Measurements from ENCODE around the gene CCDC3.
A peak's percentile ranks its signal among the peaks of the same experiment; 100 is the strongest.

The CCDC3 gene

DNA sequence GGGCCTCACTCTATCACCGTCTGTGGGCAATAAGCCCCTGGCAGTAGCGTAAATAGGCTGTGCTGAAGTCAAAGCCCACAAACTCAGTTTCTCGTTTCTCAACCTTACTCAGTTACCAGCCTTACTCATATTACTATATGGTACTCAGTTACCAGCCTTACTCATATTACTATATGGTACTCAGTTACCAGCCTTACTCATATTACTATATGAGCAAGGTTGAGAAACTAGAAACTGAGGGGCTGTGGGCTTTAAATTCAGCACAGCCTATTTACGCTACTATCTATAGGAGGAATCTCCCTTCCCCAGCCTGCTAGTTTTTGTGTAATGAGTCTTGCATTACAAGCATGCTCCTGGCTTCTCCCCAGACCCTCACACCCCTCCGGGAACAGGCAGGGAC lies 35.4 kb downstream of the CCDC3 start:
- no peak for DNase-seq (ENCODE audit: low read depth)
- TF ChIP-seq, protein P1, sequence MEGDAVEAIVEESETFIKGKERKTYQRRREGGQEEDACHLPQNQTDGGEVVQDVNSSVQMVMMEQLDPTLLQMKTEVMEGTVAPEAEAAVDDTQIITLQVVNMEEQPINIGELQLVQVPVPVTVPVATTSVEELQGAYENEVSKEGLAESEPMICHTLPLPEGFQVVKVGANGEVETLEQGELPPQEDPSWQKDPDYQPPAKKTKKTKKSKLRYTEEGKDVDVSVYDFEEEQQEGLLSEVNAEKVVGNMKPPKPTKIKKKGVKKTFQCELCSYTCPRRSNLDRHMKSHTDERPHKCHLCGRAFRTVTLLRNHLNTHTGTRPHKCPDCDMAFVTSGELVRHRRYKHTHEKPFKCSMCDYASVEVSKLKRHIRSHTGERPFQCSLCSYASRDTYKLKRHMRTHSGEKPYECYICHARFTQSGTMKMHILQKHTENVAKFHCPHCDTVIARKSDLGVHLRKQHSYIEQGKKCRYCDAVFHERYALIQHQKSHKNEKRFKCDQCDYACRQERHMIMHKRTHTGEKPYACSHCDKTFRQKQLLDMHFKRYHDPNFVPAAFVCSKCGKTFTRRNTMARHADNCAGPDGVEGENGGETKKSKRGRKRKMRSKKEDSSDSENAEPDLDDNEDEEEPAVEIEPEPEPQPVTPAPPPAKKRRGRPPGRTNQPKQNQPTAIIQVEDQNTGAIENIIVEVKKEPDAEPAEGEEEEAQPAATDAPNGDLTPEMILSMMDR (IDR thresholded peaks at IDR 0.05; ENCODE audit: low read length, missing control alignments) = no peak
- H3K4me3 ChIP-seq (replicated peaks; ENCODE audit: low read depth, low read length) = no peak overlapping the region

DNA sequence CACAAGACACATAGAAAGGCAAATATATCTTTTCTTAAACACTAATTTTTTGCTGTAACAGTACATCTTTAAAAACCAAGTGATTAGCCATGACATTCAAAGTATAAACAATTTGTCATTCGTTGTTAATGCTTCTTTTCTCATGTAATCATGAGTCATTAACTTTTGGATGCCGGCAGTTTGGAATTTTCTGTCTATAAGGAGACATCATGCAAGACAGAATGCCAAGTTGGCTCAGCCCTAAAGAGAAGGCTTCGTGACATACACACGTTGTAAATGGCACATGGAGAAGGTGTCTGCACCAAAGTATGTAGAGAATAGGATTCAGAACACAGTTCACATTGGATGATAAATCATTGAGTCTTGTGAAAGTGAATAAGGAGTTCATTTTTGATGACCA lies 35.9 kb downstream of the CCDC3 start:
- DNase-seq (ENCODE audit: low read depth) = peak; percentile 13
- TF ChIP-seq, protein P1 (IDR thresholded peaks at IDR 0.05; ENCODE audit: low read length, missing control alignments) = no peak
- no peak overlapping the region for H3K4me3 ChIP-seq (replicated peaks; ENCODE audit: low read depth, low read length)

DNA sequence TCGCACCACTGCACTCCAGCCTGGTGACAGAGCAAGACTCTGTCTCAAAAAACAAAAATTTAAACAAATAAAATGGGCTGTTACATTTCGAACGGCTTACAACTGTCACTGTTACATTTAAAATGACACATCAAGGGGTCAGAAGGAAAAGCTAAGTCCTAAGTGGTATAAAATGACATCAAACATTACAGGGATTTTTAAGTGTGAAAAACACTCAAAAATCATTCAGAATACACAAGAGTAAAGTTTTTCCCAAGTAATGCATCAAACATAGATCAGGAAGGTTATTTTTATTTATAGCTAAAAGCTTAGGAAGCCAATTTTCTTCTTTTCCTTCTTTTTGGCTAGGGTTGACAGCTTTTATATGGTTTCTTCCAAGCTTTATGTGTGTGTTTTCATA lies 39.0 kb downstream of the CCDC3 start:
- no peak for DNase-seq (ENCODE audit: low read depth)
- no peak overlapping the region for H3K4me3 ChIP-seq (replicated peaks; ENCODE audit: low read depth, low read length)
- TF ChIP-seq, protein P1 (IDR thresholded peaks at IDR 0.05; ENCODE audit: low read length, missing control alignments) = no peak

DNA sequence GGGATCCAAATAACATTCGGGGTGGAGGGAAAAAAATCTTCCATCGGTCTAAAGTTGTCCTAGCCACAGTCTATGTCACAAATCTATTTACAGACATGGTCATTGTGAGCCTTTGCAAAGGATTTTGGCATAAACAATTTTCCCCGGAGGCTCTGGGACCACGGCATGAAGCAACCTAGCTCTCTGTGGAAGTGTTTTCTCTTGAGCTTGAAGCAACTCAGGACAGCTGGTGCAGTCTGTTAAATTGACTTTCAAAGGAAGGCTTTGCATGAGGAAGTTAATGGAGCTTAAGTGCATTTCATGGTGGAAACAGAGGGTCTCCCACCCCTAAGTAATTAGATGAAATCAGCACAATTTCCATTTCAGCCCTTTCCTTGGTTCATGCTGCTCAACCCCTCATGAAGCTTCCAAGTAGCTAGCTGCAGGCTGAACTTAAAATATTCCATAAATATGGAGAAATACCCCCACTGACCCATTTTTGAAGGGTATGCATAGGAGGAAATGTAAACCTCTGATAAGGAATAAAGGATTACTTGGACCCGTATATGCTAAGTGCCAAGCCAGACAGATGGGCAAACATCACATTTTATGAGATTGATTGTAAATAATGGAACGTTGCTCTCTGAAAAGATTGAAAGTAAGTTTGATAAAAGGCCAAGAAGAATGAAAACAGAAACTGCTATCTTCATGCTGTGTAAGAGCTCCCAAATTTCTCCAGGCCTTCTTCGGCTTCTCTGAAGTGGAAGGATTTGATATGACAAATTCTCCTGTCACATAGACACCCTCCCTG lies 39.9 kb downstream of the CCDC3 start:
- no peak for DNase-seq (ENCODE audit: low read depth)
- TF ChIP-seq, protein P1 (IDR thresholded peaks at IDR 0.05; ENCODE audit: low read length, missing control alignments) = no peak
- H3K4me3 ChIP-seq (replicated peaks; ENCODE audit: low read depth, low read length) = no peak overlapping the region

DNA sequence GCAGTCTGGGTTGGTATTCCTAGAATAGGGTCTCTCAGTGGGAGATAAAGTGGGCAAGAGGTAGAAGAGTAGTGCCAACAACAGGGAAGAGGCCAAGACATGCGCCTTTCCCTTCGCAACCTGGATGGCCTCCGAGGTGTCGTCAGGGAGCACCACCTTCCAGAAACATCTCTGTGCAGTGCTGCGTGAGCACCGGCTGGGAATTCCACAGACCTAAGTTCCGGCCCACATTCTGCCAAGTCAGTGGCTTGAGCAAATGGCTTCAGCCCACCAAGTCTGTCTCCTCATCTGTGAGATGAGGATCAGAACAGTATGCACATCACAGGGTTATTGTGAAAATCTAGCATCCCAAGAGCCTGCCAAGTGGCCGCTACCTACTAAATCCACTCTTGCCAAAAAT lies 40.6 kb downstream of the CCDC3 start:
- TF ChIP-seq, protein P1 (IDR thresholded peaks at IDR 0.05; ENCODE audit: low read length, missing control alignments) = no peak
- no peak for DNase-seq (ENCODE audit: low read depth)
- no peak overlapping the region for H3K4me3 ChIP-seq (replicated peaks; ENCODE audit: low read depth, low read length)

DNA sequence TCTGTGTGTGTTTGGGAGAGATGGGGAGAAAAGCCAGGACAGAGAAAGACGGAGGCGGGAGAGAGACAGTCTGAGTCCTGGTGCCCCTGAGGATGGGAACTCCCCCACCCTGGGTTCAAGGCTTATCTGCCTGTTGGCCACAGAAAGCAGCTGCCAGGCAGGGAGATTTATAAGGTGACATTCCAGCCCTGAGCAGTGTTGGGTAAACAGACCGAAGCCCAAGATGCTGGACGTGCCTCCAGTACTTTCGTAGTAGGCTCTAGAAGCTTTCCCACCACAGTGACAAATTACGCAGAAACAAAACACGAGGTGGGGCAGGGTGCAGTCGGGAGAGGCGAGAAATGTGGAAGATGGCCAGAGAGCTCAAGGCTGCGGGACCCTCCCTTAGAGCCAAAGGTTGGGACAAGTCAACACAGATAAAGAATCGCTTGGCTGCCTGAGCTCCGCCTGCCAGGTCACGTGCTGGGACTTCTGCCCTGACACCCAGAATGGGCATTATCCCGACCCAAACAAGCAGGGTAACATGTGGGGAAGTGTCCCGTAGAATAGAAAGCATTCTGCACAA lies 41.1 kb downstream of the CCDC3 start:
- DNase-seq (ENCODE audit: low read depth) = peak; percentile 12
- no peak overlapping the region for H3K4me3 ChIP-seq (replicated peaks; ENCODE audit: low read depth, low read length)
- TF ChIP-seq, protein P1 (IDR thresholded peaks at IDR 0.05; ENCODE audit: low read length, missing control alignments) = no peak

All from fibroblast of pulmonary artery (primary cell).